HCT116 (cell line): Measurements from ENCODE around the gene SORCS2. TPM values are rescaled to one million over a fixed set of nuclear protein-coding genes. Genes with fewer than 3 reads are reported as not detected.

ENCODE experiments used
- ATAC-seq: fragments of 200-7000 bp; cut with Tn5 transposase; 2 replicates; pipeline ENCODE4 v1.9.1; 2020; ENCODE audit warnings: mild to moderate bottlenecking, moderate library complexity
- BruUV-seq: library from RNA; stranded (reverse); fragments of 400-500 nt; replicated peaks from 2 replicates; lab custom pipeline; 2021; lab: Mats Ljungman, UMichigan
- CTCF ChIA-PET: fragments of 300-600 bp; sonication (Branson Sonifier 250); formaldehyde crosslinking; loops from one replicate; lab custom pipeline; 2021; ENCODE audit warnings: antibody characterized with exemption; lab: Charles Lee
- POLR2A ChIA-PET: fragments of 300-600, 350-600 bp; sonication (Branson Sonifier 250); formaldehyde crosslinking; loops from one replicate; lab custom pipeline; 2021; ENCODE audit warnings: antibody characterized with exemption; lab: Charles Lee
- RAD21 ChIA-PET, 2 experiments: fragments of 300-600 bp; sonication (Branson Sonifier 250); formaldehyde crosslinking; loops; one replicate each; lab custom pipeline; 2023; ENCODE audit warnings: low total read pairs in 2 of 2; ENCODE audit not compliant: uncharacterized antibody in 2 of 2, unreplicated experiment in 2 of 2, low non-redundant PET in 1 of 2; lab: Charles Lee
- DNase-seq: peaks from one replicate; pipeline ENCODE4 v3.0.0-alpha.2; 2010; ENCODE audit warnings: low read depth, low spot score
- H2AFZ ChIP-seq: fragments of 200-600 bp; shearing (Covaris generic), sonication (generic); 2 replicates; pipeline ENCODE4 v1.6.1; 2017; ENCODE audit warnings: low read depth, mixed run types, mixed read lengths, antibody characterized with exemption, low read length; ENCODE audit not compliant: poor library complexity, severe bottlenecking
- H3K27ac ChIP-seq: 2 replicates; pipeline ENCODE4 v1.5.1; 2012; ENCODE audit warnings: low read depth, low read length
- H3K27me3 ChIP-seq: fragments of 200-600 bp; sonication (generic); 2 replicates; pipeline ENCODE4 v1.6.1; 2016; ENCODE audit warnings: mixed run types, low read length, mixed read lengths; ENCODE audit not compliant: insufficient read depth
- H3K36me3 ChIP-seq, 2 experiments: fragments of 200-500 bp in 1 of 2; fragments of 200-600 bp in 1 of 2; sonication (Bioruptor generic) in 1 of 2; sonication (generic) in 1 of 2; 2 replicates each; pipeline versions ENCODE4 v1.5.1 to v1.6.1; 2014 to 2016; ENCODE audit warnings: low read length in 2 of 2, inconsistent platforms in 1 of 2, mixed read lengths in 1 of 2, mixed run types in 1 of 2; ENCODE audit not compliant: insufficient read depth in 2 of 2, control insufficient read depth in 1 of 2
- H3K4me1 ChIP-seq, 2 experiments: fragments of 200-600 bp in 1 of 2; sonication (generic) in 1 of 2; 2 replicates each; pipeline versions ENCODE4 v1.5.1 to v1.6.1; 2012 to 2017; ENCODE audit warnings: low read length in 2 of 2, inconsistent platforms in 1 of 2, mild to moderate bottlenecking in 1 of 2, mixed read lengths in 1 of 2, mixed run types in 1 of 2, moderate library complexity in 1 of 2; ENCODE audit not compliant: insufficient read depth in 2 of 2, control insufficient read depth in 1 of 2
- H3K4me2 ChIP-seq: fragments of 200-600 bp; sonication (generic); 2 replicates; pipeline ENCODE4 v1.6.1; 2017; ENCODE audit warnings: mixed run types, low read length, mixed read lengths
- H3K4me3 ChIP-seq, 2 experiments: fragments of 200-600 bp in 1 of 2; sonication (generic) in 1 of 2; replicated peaks in 1 of 2; 2 replicates each; pipeline ENCODE4 v1.5.1; 2011 to 2016; ENCODE audit warnings: low read length in 2 of 2, control low read depth in 1 of 2, low read depth in 1 of 2, mild to moderate bottlenecking in 1 of 2, mixed read lengths in 1 of 2, mixed run types in 1 of 2
- H3K79me2 ChIP-seq: fragments of 200-600 bp; sonication (generic); 2 replicates; pipeline ENCODE4 v1.6.1; 2017; ENCODE audit warnings: mild to moderate bottlenecking, mixed run types, low read length, moderate library complexity, mixed read lengths; ENCODE audit not compliant: insufficient read depth
- H3K9ac ChIP-seq: fragments of 200-600 bp; sonication (generic); 2 replicates; pipeline ENCODE4 v1.6.1; 2016; ENCODE audit warnings: low read length, mixed read lengths
- H3K9me2 ChIP-seq: fragments of 200-600 bp; sonication (generic), shearing (Covaris generic); 2 replicates; pipeline ENCODE4 v1.6.1; 2017; ENCODE audit warnings: mixed run types, mild to moderate bottlenecking, moderate library complexity; ENCODE audit not compliant: insufficient read depth
- H3K9me3 ChIP-seq, 2 experiments: fragments of 200-500 bp in 1 of 2; fragments of 200-600 bp in 1 of 2; sonication (Bioruptor generic) in 1 of 2; sonication (generic) in 1 of 2; 2 replicates each; pipeline ENCODE4 v1.6.1; 2014 to 2017; ENCODE audit warnings: low read length in 2 of 2, mixed read lengths in 2 of 2, inconsistent platforms in 1 of 2, low read depth in 1 of 2, mild to moderate bottlenecking in 1 of 2, mixed run types in 1 of 2, moderate library complexity in 1 of 2; ENCODE audit not compliant: control insufficient read depth in 1 of 2, insufficient read depth in 1 of 2
- H4K20me1 ChIP-seq: fragments of 200-600 bp; sonication (generic), shearing (Covaris generic); 2 replicates; pipeline ENCODE4 v1.6.1; 2017; ENCODE audit warnings: mixed run types, mild to moderate bottlenecking, moderate library complexity; ENCODE audit not compliant: insufficient read depth
- CBX3 ChIP-seq: IDR thresholded peaks from 2 replicates; pipeline ENCODE4 v1.6.1; 2012; ENCODE audit warnings: low read depth
- EGR1 ChIP-seq: IDR thresholded peaks from 2 replicates; pipeline ENCODE4 v1.6.1; 2012; ENCODE audit warnings: low read depth
- FOSL1 ChIP-seq: IDR thresholded peaks from 2 replicates; pipeline ENCODE4 v1.6.1; 2012; ENCODE audit warnings: low read depth
- JUND ChIP-seq: IDR thresholded peaks from 2 replicates; pipeline ENCODE4 v1.6.1; 2012
- POLR2A ChIP-seq: IDR thresholded peaks from 2 replicates; pipeline ENCODE4 v1.7.0; 2011; ENCODE audit warnings: borderline replicate concordance; ENCODE audit not compliant: insufficient read depth, insufficient read length; ENCODE audit errors: extremely low read depth
- POLR2AphosphoS5 ChIP-seq: IDR thresholded peaks from 2 replicates; pipeline ENCODE4 v1.6.1; 2011; ENCODE audit warnings: mild to moderate bottlenecking, low read depth, low read length, moderate library complexity
- SRF ChIP-seq: IDR thresholded peaks from 2 replicates; pipeline ENCODE4 v1.6.1; 2012; ENCODE audit warnings: low read depth
- TCF7L2 ChIP-seq: IDR thresholded peaks from 2 replicates; pipeline ENCODE4 v1.7.0; 2011; ENCODE audit warnings: borderline replicate concordance, inconsistent platforms; ENCODE audit not compliant: insufficient read depth, insufficient read length; ENCODE audit errors: extremely low read depth
- YY1 ChIP-seq: IDR thresholded peaks from 2 replicates; pipeline ENCODE4 v1.6.1; 2011; ENCODE audit warnings: low read length, low read depth, moderate library complexity, mild to moderate bottlenecking; ENCODE audit not compliant: insufficient replicate concordance; ENCODE audit errors: extremely low read depth
- ZFX ChIP-seq: fragments of 450-650 bp; IDR thresholded peaks from 2 replicates; pipeline ENCODE4 v1.6.1; 2017
- ZNF274 ChIP-seq: fragments of 200-500 bp; sonication (Bioruptor generic); IDR thresholded peaks from 2 replicates; pipeline ENCODE4 v1.6.1; 2014; ENCODE audit warnings: mild to moderate bottlenecking, low read depth, low read length, inconsistent platforms
- intact Hi-C: fragments of 100-400 bp; cut with micrococcal nuclease; formaldehyde crosslinking; loops from 2 replicates; pipeline ENCODE4 v1.10.0; 2022
- total RNA-seq: library from RNA; stranded (reverse); gene quantifications from one replicate; pipeline ENCODE4 v1.2.1, GENCODE V29; 2021; ENCODE audit not compliant: unreplicated experiment
- TF ChIP-seq, protein P1 (sequence below): IDR thresholded peaks from 2 replicates; pipeline ENCODE4 v1.6.1; 2012
- TF ChIP-seq, protein P2 (sequence below): IDR thresholded peaks from 2 replicates; pipeline ENCODE4 v1.6.1; 2012; ENCODE audit warnings: low read depth
- TF ChIP-seq, protein P3 (sequence below), 3 experiments: fragments of 200-600 bp in 1 of 3; sonication (generic) in 1 of 3; IDR thresholded peaks in 2 of 3; conservative IDR thresholded peaks in 1 of 3; 2 replicates each; pipeline ENCODE4 v1.5.1; 2012 to 2017; ENCODE audit warnings: low read depth in 2 of 3, low read length in 2 of 3, antibody characterized with exemption in 1 of 3, borderline replicate concordance in 1 of 3, control low read depth in 1 of 3, mild to moderate bottlenecking in 1 of 3, mixed read lengths in 1 of 3, mixed run types in 1 of 3, moderate library complexity in 1 of 3; ENCODE audit not compliant: insufficient read depth in 1 of 3
- TF ChIP-seq, protein P4 (sequence below): IDR thresholded peaks from 2 replicates; pipeline ENCODE4 v1.6.1; 2011; ENCODE audit warnings: mild to moderate bottlenecking, low read length, moderate library complexity; ENCODE audit not compliant: insufficient replicate concordance; ENCODE audit errors: extremely low read depth

The SORCS2 gene
- total RNA-seq, 1 experiment from 2014 or later = 0.37 TPM

DNA sequence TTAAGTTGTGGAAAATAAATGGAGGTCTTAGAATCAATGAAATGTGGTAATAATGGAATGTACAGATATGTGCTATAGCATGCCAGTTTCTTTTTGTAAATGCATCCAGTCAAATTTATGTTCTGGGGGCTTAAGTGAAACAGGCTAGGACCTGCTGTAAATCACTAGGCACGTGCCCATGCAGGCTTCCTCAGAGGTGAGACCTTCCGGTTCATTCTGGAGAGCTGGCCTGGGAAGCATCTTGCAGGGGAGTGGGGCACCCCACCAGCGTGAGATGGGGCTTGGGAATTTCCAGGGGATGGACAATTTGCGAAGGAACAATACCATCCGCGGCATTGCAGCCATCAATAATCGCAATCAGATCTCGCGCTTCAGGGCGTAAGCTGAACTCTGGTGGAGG is 80.1 kb downstream of the SORCS2 start:
- Histone ChIP-seq H3K9me2 (no peaks in the 10 kb centered on the region), H3K36me3 (no peaks in the 10 kb centered on the region), H3K27me3 (peaks cover 7% of the 10 kb centered on the region; the same call in 1 of the 2 replicates), H3K9ac (no peak overlapping the region), H3K4me2 (no peak overlapping the region), H3K4me3 (no peak overlapping the region), H3K9me3 (no peaks in the 10 kb centered on the region), H3K79me2 (no peaks in the 10 kb centered on the region), H4K20me1 (no peaks in the 10 kb centered on the region), H3K4me1 (no peaks in the 10 kb centered on the region), H2AFZ (no peak overlapping the region), H3K27ac (no peak overlapping the region)
- no TSS peak for BruUV-seq
- ChIA-PET CTCF (no interaction called here), RAD21 (no interaction called here), POLR2A (interaction anchor here (1.0 kb wide), 1 partner anchor 83 kb away, joined by 3 read pairs; no protein-coding TSS in a partner anchor)
- no peak for ATAC-seq
- intact Hi-C loops = no loop called here
- DNase-seq = no peak
- TF ChIP-seq EGR1 (no peak), TCF7L2 (no peak), ZNF274 (no peak), FOSL1 (no peak), JUND (no peak), POLR2A (no peak), ZFX (no peak), SRF (no peak), YY1 (no peak), POLR2AphosphoS5 (no peak), CBX3 (no peak)
- TF ChIP-seq, protein P1, sequence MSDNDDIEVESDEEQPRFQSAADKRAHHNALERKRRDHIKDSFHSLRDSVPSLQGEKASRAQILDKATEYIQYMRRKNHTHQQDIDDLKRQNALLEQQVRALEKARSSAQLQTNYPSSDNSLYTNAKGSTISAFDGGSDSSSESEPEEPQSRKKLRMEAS = no peak
- TF ChIP-seq, protein P2, sequence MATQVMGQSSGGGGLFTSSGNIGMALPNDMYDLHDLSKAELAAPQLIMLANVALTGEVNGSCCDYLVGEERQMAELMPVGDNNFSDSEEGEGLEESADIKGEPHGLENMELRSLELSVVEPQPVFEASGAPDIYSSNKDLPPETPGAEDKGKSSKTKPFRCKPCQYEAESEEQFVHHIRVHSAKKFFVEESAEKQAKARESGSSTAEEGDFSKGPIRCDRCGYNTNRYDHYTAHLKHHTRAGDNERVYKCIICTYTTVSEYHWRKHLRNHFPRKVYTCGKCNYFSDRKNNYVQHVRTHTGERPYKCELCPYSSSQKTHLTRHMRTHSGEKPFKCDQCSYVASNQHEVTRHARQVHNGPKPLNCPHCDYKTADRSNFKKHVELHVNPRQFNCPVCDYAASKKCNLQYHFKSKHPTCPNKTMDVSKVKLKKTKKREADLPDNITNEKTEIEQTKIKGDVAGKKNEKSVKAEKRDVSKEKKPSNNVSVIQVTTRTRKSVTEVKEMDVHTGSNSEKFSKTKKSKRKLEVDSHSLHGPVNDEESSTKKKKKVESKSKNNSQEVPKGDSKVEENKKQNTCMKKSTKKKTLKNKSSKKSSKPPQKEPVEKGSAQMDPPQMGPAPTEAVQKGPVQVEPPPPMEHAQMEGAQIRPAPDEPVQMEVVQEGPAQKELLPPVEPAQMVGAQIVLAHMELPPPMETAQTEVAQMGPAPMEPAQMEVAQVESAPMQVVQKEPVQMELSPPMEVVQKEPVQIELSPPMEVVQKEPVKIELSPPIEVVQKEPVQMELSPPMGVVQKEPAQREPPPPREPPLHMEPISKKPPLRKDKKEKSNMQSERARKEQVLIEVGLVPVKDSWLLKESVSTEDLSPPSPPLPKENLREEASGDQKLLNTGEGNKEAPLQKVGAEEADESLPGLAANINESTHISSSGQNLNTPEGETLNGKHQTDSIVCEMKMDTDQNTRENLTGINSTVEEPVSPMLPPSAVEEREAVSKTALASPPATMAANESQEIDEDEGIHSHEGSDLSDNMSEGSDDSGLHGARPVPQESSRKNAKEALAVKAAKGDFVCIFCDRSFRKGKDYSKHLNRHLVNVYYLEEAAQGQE = no peak
- TF ChIP-seq, protein P3, sequence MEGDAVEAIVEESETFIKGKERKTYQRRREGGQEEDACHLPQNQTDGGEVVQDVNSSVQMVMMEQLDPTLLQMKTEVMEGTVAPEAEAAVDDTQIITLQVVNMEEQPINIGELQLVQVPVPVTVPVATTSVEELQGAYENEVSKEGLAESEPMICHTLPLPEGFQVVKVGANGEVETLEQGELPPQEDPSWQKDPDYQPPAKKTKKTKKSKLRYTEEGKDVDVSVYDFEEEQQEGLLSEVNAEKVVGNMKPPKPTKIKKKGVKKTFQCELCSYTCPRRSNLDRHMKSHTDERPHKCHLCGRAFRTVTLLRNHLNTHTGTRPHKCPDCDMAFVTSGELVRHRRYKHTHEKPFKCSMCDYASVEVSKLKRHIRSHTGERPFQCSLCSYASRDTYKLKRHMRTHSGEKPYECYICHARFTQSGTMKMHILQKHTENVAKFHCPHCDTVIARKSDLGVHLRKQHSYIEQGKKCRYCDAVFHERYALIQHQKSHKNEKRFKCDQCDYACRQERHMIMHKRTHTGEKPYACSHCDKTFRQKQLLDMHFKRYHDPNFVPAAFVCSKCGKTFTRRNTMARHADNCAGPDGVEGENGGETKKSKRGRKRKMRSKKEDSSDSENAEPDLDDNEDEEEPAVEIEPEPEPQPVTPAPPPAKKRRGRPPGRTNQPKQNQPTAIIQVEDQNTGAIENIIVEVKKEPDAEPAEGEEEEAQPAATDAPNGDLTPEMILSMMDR (IDR thresholded peaks at IDR 0.05 in 2 of 3, conservative IDR thresholded peaks at IDR 0.05 in 1 of 3; ENCODE audit: borderline replicate concordance in 1 of 3, insufficient read depth in 1 of 3, low read depth in 2 of 3, low read length in 2 of 3) = no peak
- TF ChIP-seq, protein P4, sequence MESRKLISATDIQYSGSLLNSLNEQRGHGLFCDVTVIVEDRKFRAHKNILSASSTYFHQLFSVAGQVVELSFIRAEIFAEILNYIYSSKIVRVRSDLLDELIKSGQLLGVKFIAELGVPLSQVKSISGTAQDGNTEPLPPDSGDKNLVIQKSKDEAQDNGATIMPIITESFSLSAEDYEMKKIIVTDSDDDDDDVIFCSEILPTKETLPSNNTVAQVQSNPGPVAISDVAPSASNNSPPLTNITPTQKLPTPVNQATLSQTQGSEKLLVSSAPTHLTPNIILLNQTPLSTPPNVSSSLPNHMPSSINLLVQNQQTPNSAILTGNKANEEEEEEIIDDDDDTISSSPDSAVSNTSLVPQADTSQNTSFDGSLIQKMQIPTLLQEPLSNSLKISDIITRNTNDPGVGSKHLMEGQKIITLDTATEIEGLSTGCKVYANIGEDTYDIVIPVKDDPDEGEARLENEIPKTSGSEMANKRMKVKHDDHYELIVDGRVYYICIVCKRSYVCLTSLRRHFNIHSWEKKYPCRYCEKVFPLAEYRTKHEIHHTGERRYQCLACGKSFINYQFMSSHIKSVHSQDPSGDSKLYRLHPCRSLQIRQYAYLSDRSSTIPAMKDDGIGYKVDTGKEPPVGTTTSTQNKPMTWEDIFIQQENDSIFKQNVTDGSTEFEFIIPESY = no peak
- TF ChIP-seq, all 23 proteins: peak for 0
